Endothelial cell of umbilical vein (primary cell): ENCODE results near the gene DGCR6L. TPM values are rescaled to one million over a fixed set of nuclear protein-coding genes. Genes with fewer than 3 reads are reported as not detected.
"Not testable (repeated sequence)": the region's sequence is repeated elsewhere in the genome, so short reads cannot be mapped to it uniquely, and the experiment has no call there.

Experiments
- BruUV-seq: library from RNA; stranded (reverse); fragments of 400-500 nt; replicated peaks from 2 replicates; lab custom pipeline; 2021; lab: Mats Ljungman, UMichigan
- CTCF ChIA-PET: fragments of 300-600, 350-600 bp; sonication (Branson Sonifier 250); formaldehyde crosslinking; loops from one replicate; lab custom pipeline; 2021; ENCODE audit warnings: antibody characterized with exemption, inconsistent platforms; lab: Charles Lee
- POLR2A ChIA-PET: fragments of 300-600, 350-600 bp; sonication (Branson Sonifier 250); formaldehyde crosslinking; loops from one replicate; lab custom pipeline; 2021; ENCODE audit warnings: antibody characterized with exemption, inconsistent platforms; lab: Charles Lee
- DNase-seq: peaks from one replicate; pipeline ENCODE4 v3.0.0-alpha.2; 2011; ENCODE audit warnings: low read depth, low spot score
- FAIRE-seq: peaks from 2 replicates; lab custom pipeline; 2011; peaks lifted over from hg19 to GRCh38; lab: Jason Lieb, UNC
- H2AFZ ChIP-seq: 2 replicates; pipeline ENCODE4 v1.6.0; 2012; ENCODE audit warnings: low read depth, low read length, control low read depth, inconsistent platforms
- H3K27ac ChIP-seq: 2 replicates; pipeline ENCODE4 v1.5.1; 2011; ENCODE audit warnings: low read depth, mild to moderate bottlenecking, control low read depth, low read length, moderate library complexity; ENCODE audit not compliant: insufficient read depth
- H3K27me3 ChIP-seq, 2 experiments: 2 replicates each; pipeline versions ENCODE4 v1.6.0 to v1.6.1; 2011; ENCODE audit warnings: low read length in 2 of 2, mixed read lengths in 1 of 2; ENCODE audit not compliant: control insufficient read depth in 2 of 2, insufficient read depth in 2 of 2
- H3K36me3 ChIP-seq, 2 experiments: 2 replicates in 1 of 2; 3 replicates in 1 of 2; pipeline ENCODE4 v1.5.1; 2011; ENCODE audit warnings: low read length in 2 of 2, mild to moderate bottlenecking in 1 of 2, moderate library complexity in 1 of 2; ENCODE audit not compliant: control insufficient read depth in 2 of 2, insufficient read depth in 2 of 2; ENCODE audit errors: extremely low read depth in 1 of 2
- H3K4me1 ChIP-seq: 3 replicates; pipeline ENCODE4 v1.5.1; 2011; ENCODE audit warnings: mild to moderate bottlenecking, low read length; ENCODE audit not compliant: control insufficient read depth, insufficient read depth; ENCODE audit errors: extremely low read depth
- H3K4me2 ChIP-seq: 2 replicates; pipeline ENCODE4 v1.6.1; 2011; ENCODE audit warnings: low read length, control low read depth, mixed read lengths; ENCODE audit not compliant: insufficient read depth
- H3K4me3 ChIP-seq, 3 experiments: fragments of 200-600 bp in 1 of 3; sonication (generic), shearing (Covaris generic) in 1 of 3; replicated peaks in 1 of 3; 2 replicates each; pipeline ENCODE4 v1.5.1; 2011 to 2016; ENCODE audit warnings: control low read depth in 3 of 3, low read length in 3 of 3, mild to moderate bottlenecking in 2 of 3, inconsistent platforms in 1 of 3, low read depth in 1 of 3, moderate library complexity in 1 of 3; ENCODE audit not compliant: insufficient read depth in 1 of 3
- H3K79me2 ChIP-seq: 2 replicates; pipeline ENCODE4 v1.6.0; 2012; ENCODE audit warnings: low read length, inconsistent platforms; ENCODE audit not compliant: control insufficient read depth, insufficient read depth
- H3K9ac ChIP-seq: replicated peaks from 2 replicates; pipeline ENCODE3; 2011; ENCODE audit warnings: low read length, control low read depth; ENCODE audit not compliant: insufficient read depth; ENCODE audit errors: extremely low read depth
- H3K9me1 ChIP-seq: replicated peaks from 3 replicates; pipeline ENCODE4 v1.6.0; 2011; ENCODE audit warnings: mild to moderate bottlenecking, low read length; ENCODE audit not compliant: control insufficient read depth, insufficient read depth; ENCODE audit errors: extremely low read depth
- H3K9me3 ChIP-seq: replicated peaks from 2 replicates; pipeline ENCODE4 v1.5.1; 2012; ENCODE audit warnings: low read length, inconsistent platforms; ENCODE audit not compliant: control insufficient read depth, insufficient read depth
- H4K20me1 ChIP-seq: replicated peaks from 2 replicates; pipeline ENCODE3; 2011; ENCODE audit warnings: mild to moderate bottlenecking, low read length; ENCODE audit not compliant: control insufficient read depth, insufficient read depth; ENCODE audit errors: extremely low read depth
- dilution Hi-C: fragments of 300-500 bp; cut with MboI; formaldehyde crosslinking; loops from one replicate; pipeline ENCODE4 v1.15.0; 2019; ENCODE audit warnings: low sequenced_read_pairs; ENCODE audit not compliant: extremely low pct_ligation_motif_present
- intact Hi-C: fragments of 100-400 bp; cut with micrococcal nuclease; formaldehyde crosslinking; loops from one replicate; pipeline ENCODE4 v1.10.0; 2022
- polyA plus RNA-seq, 4 experiments: library from polyadenylated mRNA; depleted of rRNA in 3 of 4; stranded (reverse) in 3 of 4; unstranded in 1 of 4; fragments of >200 nt; gene quantifications; 2 replicates each; pipeline versions ENCODE4 v1.2.1 to v1.2.3, GENCODE V29; 2011 to 2012; ENCODE audit warnings: missing spikeins in 1 of 4
- total RNA-seq: library from RNA; stranded (reverse); gene quantifications from 2 replicates; pipeline ENCODE4 v1.2.3, GENCODE V29; 2021

Gene DGCR6L
- total and polyA plus RNA-seq, 2 donors (not counting 3 experiments of a cell fraction or from before 2014, with no cell fraction given) = 38.0 to 67.5 TPM

DNA sequence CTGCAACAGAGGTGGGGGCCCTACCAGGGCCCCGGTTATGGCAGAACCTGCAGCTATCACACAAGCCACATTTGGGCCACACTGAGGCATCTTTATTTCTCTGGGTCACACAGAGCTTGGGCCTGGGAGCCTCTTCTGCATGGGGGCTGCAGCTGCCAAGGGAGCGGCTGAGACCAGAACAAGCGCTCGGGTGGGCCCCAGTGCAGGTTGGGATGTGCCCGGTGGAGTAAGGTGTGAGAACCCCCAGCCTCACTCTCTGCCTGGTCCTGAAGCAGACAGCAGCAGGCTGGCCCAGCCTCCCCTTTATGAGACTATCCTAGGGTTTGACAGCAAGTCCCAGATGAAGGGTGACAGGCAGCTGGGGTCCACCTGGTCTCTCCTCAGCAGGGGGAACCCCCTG lies 5.7 kb downstream of the DGCR6L start:
- H3K9ac ChIP-seq, H3K36me3 ChIP-seq, DNase-seq, CTCF ChIA-PET, H3K79me2 ChIP-seq, BruUV-seq, H3K9me1 ChIP-seq, H3K4me3 ChIP-seq, FAIRE-seq, H3K4me2 ChIP-seq, H3K27me3 ChIP-seq, POLR2A ChIA-PET, H3K9me3 ChIP-seq, intact Hi-C loops, H3K4me1 ChIP-seq, H4K20me1 ChIP-seq, H3K27ac ChIP-seq, dilution Hi-C loops, H2AFZ ChIP-seq: not testable (repeated sequence)

DNA sequence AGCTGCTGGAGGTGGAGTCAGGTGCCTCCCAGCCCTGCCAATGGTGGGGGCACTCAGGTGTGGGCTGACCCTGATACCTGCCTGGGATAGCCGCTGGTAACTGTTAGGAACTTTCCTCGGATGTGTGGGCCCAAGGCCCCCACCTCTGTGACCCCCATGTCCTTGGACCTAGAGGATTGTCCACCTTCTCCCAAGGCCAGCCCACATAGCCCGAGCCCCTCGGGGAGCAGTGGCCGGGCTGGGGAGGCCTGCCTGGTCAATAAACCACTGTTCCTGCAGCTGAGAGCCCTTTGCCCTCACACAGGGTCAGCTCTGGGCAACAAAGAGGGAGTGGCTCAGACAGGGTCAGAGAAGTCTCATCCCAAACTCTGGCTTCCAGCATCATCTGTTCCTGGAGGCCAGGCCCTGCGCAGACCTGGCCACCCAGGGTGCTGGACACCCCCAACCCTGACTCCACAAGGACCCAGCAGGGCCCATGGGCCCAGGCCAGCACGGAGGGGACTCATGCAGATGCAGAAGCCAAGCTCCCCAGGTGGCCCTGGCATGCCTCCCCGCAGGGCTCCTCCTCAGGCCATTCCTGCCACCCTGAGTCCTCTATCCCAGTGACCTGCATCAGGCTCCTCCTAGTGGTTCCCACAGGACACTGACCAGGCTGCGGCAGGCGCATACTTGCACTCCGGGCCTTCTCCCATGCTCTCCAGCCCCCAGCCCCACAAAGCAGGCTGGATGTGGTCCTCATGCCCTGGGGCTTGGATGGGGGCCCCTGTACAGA lies 6.4 kb downstream of the DGCR6L start:
- POLR2A ChIA-PET, BruUV-seq, H2AFZ ChIP-seq, H3K4me2 ChIP-seq, intact Hi-C loops, H3K9me1 ChIP-seq, H3K4me1 ChIP-seq, H3K9ac ChIP-seq, H3K36me3 ChIP-seq, H3K79me2 ChIP-seq, DNase-seq, H3K27me3 ChIP-seq, dilution Hi-C loops, CTCF ChIA-PET, H4K20me1 ChIP-seq, H3K27ac ChIP-seq, H3K9me3 ChIP-seq, H3K4me3 ChIP-seq: not testable (repeated sequence)
- FAIRE-seq = peak; percentile 55
